Retinal pigment epithelial cell (primary cell): ENCODE measurements around the gene PAOX.

Experiments used
- DNase-seq: peaks from one replicate; pipeline ENCODE4 v3.0.0-alpha.2; 2010; ENCODE audit warnings: low read depth
- H3K4me3 ChIP-seq: 2 replicates; pipeline ENCODE4 v1.5.1; 2011; ENCODE audit warnings: mild to moderate bottlenecking, low read length, control low read depth, moderate library complexity
- CTCF ChIP-seq: conservative IDR thresholded peaks from 2 replicates; pipeline ENCODE4 v1.5.1; 2011; ENCODE audit warnings: low read depth, low read length, control low read depth, inconsistent platforms

The PAOX gene

DNA sequence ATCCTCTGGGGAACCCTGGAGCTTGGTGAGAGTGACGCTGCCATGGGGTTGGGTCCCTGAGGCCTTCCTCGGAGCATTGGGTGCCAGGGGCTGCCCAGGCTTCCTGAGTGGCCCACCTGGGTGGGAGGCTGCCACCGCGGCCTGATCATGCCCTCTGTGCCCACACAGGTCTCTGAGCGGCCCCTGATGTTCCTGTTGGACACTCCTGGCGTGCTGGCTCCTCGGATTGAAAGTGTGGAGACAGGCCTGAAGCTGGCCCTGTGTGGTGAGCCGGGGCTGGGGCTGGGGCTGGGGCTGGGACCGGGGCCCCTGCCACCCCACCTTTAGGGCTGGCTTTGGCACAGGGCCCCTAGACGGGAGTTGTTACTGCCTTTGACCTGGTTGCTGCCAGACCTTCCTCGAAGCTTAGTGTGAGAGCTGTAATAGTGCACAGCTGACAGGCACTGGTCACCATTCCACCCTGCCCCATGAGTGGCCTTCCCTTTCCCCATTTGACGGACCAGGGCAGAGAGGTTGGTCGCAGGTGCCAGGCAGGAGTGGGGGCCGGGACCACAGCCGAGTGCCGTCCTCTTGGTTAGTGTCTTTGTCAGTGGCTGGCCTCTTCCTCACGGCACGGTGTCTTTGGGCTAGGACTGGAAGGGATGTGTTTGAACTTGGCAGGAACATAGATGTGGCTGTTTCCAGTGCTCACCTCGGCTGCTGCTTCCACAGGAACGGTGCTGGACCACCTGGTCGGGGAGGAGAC lies 23.1 kb downstream of the PAOX start:
- H3K4me3 ChIP-seq: no peak overlapping the region
- no peak for DNase-seq
- no peak for TF ChIP-seq CTCF

GRCh38 chr10:133403359-133403758 lies 24.3 kb downstream of the PAOX start:
- no peak for DNase-seq
- H3K4me3 ChIP-seq: no peak overlapping the region
- TF ChIP-seq CTCF: no peak

GRCh38 chr10:133403784-133404183 lies 24.7 kb downstream of the PAOX start:
- TF ChIP-seq CTCF: no peak
- no peak for DNase-seq

GRCh38 chr10:133405272-133405671 lies 26.2 kb downstream of the PAOX start:
- no peak overlapping the region for H3K4me3 ChIP-seq
- no peak for DNase-seq
- no peak for TF ChIP-seq CTCF

More at GRCh38 chr10:133403784-133404183, 24.7 kb downstream of the PAOX start:
- no peak overlapping the region for H3K4me3 ChIP-seq

DNA sequence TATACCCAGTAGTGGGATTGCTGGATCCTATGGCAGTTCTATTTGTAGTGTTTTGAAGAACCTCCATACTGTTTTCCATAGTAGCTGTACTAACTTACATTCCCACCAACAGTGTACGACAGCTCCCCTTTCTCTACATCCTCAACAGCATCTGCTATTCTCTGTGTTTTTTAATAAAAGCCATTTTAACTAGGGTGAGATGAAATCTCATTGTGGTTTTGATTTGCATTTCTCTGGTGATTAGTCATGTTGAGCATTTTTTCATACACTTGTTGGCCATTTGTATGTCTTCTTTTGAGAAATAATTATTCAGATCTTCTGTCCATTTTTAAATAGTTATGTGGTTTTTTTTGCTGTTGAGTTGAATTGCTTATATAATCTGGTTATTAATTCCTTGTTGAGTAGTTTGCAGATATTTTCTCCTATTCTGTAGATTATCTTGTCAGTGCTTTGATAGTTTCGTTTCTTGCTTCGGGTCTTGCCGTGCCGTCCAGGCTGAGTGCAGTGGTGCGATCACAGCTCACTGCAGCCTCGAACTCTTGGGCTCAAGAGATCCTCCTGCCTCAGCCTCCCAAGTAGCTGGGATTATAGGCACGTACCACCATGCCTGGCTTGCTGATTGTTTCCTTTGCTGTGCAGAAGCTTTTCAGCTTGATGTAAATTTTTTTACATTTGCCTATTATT lies 26.9 kb downstream of the PAOX start:
- TF ChIP-seq CTCF: no peak
- H3K4me3 ChIP-seq: no peak overlapping the region
- no peak for DNase-seq

DNA sequence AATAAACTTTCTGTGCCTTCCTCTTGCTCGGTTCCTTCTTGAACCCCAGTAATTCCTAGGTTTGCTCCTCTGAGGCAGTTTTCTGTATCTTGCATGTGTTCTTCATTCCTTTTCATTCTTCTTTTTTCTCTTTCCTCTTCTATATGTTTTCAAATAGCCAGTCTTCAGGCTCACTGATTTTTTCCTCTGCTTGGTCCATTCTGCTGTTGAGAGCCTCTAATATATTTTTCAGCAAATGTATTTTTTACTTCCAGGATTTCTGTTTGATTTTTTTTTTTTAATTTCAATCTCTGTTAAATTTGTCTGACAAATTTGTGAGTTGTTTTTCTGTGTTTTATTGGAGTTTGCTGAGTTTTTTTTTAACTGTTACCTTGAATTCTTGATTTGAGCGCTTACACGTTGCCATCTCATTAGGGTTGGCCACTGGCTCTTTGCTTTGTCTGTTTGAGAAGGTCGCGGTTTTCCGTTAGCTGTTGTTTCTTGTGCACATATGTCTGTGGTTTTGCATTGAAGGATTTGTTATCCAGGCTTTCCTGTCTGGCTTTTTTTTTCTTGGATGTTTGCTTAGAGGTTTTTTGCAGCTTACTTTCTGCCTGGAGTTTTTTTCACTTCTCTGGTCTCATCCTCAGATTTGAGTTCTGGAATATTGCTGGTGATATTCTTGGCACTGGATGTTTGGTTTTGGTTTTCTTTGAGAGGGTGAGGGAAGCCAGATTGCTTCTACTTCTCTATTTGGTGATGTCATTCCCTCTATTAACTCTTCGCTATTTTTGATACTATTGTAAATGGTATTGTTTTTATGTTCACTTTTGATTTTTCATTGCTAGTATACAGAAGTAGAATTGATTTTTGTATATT lies 32.7 kb downstream of the PAOX start:
- TF ChIP-seq CTCF: no peak
- no peak for DNase-seq
- no peak overlapping the region for H3K4me3 ChIP-seq
